SHP77 treated with DMSO at 0.1 percent for 48 hours (cell line): Measurements from ENCODE around the gene KCNQ1.
A peak's percentile ranks its signal among the peaks of the same experiment; 100 is the strongest.

Source experiments
- DNase-seq: peaks from one replicate; lab custom pipeline; 2025; lab: John Stamatoyannopoulos, UW

The KCNQ1 gene

DNA sequence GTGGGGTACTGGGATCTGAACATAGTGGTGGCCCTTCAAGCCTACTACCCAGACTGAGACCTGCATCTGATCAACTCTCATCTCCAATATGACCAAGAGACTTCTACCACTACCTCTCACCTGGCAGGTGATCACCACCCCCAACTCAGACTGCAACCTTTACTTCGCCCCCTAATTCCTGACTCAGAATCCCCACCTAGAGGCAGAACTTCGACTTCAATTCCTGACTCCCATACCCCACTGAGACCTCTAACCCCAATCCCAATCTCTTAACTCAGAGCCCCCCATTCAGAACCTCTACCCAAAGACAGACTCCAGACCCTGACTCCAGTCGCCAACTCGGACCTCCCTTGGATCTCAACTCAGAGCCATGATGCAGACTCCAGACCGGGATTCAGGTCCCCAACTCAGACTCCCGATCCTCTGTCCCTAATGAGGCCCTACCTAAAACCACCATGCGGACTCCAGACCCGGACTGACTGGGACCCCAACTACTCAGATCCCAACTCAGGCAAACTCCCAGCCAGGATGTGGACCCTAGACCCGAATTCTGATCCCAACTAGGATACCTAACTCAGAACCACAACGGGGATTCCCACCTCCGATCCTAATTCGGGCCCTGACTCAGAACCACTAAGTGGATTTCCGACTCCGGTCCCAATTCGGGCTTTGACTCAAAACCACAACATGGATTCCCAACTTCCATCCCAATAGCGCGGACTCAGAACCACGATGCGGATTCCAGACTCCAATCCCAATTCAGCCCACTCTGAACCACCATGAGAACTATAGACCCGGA, 253.8 kb downstream of the KCNQ1 start:
- no peak for DNase-seq

DNA sequence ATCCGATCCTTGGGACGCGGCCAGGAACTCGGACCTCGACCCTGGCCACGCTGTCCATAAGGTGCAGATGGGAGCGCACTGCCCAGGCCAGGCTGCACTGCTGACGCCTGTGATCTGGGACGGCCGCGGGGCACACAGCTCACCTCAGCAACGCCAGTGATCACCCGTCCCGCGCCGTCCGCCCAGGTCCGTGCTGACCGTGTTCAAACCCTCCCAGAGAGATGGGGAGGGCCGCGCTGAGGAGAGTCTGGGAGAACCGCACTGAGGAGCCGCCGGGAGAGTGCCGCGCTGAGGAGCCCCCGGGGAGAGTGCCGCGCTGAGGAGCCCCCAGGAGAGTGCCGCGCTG, 254.3 kb downstream of the KCNQ1 start:
- DNase-seq = no peak

DNA sequence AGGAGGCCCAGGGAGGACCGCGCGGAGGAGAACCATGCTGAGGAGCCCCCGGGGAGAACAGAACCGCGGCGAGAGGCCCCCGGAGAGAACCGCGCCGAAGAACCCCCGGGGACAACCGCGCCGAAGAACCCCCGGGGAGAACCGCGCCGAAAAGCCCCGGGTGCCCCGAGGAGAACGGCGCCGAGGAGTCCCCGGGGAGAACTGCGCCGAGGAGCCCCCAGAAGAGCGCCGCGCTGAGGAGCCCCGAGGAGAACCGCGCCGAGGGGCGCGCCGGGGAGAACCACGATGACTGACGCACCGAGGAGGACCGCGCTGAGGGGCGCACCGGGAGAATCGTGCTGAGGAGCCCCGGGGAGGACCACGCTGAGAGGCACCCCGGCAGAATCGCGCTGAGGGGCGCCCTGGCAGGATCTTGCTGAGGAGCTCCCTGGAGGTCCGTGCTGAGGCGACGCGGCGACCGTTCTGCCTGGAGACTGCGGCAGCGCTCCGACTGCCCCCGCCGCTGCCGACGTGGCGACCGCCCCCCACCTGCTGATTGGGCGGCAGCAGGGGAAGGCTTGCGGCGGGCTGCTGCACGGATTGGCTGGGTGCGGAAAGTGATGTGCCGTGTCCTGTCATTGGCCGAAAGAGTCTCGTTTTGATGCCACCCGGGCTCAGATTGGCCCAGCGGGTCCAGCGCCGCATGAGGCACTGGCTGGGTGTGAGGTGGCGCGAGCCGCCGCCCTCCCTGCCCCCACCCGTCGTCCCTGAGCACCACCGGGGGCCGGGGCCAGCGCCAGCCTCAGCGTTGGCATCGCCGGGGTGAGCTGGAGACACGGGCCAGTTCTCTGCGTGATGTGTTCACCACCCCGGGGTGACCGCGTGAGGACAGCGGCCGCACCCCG, 255.0 kb downstream of the KCNQ1 start, which contains the start of gene KCNQ1OT1:
Gene KCNQ1OT1, minus strand, starts transcription at position 464 of the 884 bp plus-strand sequence.
- DNase-seq = peak; percentile 72

DNA sequence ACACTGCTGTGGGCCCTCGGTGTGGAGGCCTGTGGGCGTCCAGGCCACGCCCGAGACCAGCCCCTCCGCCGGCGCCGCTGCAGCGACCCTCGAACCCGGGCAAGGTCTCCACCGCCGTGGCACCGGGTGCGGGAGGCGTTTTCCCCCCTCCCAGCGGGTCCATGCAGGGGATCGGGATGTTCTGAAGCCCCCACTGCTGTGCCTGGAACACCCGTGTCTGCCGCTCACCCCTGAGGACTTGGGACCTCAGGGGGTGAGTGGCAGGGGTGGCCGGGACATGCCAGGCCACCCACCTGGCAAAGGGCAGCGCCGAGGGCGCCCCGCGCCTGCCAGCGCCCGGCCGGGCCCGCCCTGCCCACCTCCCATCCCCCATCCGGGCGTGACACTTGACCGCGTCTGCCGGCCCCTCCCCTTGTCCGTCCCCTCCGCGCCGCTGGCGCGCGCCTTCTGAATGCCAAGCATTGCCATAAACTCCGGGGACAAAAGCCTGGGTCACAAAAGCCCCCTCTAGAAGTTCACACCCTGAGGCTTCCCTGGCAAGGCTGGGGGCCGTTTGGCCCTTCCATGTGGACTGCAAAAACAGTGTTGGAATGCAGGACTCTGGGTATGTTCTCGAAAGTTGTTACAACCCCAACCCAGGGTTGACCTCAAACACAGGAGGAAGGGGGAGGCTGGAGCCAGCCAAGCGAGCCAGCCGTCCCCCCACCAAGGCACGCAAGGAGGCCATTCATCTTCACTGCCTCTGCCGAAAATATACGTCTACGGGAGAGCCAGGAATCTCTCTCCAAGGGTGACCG, 255.8 kb downstream of the KCNQ1 start:
- DNase-seq = no peak

DNA sequence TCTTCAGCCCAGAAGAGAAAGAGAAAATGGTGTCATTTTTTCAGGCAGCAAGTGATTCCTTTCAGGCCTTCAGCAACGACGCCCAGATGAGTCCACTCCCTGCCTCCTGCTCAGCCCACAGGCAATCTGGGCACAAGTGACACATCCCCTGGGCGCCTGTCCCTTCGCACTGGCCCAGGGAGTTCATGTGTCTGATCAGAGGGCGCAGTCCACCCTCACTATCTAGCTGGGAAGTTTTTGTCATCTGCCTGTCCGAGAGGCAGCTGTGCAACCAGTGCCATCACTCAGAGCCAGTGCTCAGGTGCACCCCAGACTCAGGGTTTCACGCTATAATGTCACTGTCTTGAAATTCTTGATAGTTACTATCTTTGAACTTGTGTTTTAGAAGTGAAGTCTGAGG, 256.4 kb downstream of the KCNQ1 start:
- no peak for DNase-seq

DNA sequence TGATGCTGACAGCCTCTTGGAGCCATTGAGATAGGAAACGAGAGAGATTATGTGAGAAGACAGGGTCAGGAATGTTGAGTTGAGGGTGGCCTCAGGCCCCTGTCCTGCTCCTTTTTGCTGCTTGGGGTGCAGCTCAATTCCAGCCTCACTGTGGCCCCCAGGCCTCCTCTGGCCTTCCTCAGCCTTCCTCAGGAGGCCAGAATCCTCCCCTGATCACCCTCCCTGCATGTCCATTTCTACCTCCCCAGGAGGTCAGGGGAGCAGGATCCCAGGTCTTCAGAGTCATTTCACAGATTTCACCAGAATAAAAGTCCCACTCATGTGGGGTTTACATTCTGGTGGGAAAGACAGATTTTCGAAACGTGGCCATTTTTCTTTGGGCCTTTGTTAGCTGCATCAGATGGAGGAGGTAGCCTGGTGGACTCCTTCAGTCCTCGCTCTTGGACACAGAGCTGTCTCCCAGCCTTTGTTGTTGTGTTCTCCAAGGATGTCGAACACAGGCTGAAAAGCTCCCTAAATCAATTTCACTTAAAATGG, 257.2 kb downstream of the KCNQ1 start:
- no peak for DNase-seq

DNA sequence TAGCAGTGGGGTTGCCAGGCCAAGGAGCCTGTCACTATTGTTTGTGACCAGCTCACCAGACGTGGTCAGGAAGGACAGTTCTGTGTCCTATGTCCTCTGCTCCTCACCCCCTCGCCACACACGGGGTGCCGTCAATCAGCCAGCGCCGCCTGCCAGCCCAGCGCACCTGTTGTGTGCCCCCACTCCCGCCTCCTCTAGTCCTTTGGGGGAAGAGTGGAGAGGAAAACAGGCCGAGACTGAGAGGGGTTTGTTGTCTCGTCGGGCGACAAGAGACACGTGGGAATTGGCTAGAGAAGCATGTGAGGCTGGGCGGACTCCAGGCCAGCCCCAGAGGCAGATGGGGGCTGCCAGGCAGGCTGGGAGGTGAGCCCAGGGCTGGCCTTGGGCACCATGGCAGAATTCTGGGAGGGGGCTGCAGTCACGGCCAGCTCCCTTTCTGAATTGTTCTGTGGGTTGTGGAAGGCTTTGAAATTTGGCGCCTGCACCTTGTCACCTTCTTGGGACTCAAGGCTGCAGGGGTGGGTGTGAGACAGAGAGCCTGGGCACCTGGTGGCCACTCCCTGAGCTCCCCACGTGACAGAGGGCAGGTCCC, 258.1 kb downstream of the KCNQ1 start:
- no peak for DNase-seq

DNA sequence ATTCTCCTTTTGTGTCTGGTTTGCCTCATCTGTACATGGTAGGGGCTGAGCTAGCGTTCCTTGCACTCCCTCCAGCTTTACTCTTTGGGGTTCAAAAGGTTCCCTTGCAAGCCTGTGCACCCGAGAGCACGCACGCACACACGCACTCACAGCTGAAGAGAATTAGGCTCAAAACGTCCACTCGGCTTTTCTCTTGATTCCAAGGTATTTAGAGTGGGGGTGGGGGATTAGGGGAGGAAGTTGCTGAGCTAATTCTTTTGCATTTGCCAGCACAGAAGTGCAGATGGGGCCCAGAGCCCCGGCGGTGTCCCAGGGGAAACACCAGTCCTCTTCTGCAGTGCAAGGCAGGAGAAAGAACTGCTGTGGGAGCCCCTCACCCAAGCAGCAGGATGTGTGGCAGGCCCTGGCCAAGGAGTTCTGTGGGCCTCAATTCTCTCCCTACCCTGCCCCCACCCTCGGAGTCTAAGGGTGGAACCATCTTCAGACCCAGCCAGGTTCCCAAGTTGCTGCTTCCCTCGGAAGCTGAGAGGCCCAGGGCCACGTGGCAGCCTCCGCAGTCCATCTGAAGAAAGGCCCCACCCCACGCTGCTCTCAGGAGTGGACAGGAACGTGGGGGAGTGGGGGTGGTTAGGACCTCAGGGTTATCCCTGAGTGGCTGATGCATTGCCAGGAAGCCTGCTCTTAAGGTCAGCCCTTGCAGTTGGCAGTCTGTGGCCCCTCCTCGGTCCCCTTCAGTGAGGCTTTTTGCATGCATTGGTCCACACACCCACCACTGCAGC, 258.7 kb downstream of the KCNQ1 start:
- no peak for DNase-seq

DNA sequence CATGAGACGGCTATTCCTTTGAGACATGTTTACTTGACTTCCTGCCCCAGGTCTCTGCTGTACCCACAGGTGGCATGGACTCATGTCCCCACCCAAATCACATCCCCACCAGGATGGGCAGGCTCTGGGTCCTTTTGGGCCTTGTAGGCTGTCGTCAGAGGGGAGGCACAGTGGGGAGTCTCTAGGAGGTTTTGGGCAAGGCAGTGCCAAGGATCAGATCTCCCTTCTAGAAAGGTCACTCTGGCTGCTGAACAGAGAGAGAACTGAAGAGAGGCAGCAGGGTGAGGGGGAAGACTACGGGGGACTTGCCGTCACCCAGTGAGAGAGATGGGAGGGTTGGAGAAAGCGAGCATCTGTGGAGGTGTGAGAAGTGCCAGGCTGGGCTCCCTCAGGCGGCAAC, 259.5 kb downstream of the KCNQ1 start:
- DNase-seq = no peak

DNA sequence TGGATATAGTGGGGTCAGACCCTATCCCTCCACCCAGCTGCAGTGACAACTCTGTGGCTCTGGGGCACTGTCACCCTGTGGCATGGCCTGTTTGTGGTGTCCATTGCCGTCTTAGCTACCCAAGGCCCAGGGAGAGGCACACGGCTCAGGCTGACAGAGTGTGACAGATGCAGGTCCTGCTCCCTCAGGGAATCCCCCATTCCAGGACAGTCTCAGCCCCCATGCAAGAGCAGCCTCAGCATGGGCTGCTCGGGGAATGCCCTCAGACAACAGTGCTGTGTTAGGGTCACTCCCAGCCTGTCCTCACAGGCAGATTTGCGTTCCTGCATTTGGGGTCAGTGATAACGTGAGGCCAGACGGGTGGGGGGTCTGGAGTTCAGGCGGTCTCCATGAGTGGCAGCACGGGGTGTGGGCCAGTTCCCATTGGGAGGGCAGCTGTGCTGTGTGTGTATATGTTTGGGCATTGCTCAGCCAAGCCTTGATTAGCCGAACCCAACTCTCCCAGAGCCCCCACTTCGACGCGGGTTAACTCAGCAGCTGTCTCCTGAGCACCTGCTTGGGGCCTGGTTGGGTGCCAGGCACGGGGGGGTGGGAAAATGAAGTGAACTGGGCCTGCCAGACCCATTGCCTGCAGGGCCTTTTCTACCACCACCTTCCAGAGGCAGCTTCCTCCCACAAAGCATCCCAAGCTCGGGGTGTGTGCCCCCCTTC, 260.2 kb downstream of the KCNQ1 start:
- DNase-seq = no peak

DNA sequence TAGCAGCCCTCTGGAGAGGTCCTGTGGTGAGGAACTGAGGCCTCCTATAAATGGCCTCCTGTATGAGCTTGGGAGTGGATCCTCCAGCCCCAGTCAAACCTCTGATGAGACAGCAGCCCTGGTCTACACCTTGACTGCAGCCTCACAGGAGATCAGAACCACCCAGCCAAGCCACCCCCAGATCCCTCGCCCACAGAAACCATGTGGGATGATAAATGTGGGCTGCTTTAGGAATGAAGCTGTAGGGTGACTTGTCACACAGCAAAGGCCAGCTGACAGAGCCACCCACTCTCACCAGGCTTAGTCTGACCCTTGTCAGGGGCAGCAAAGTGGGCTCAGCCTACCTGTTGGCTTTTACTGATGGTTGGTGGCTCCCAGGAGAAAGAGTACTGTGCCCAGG, 261.5 kb downstream of the KCNQ1 start:
- DNase-seq = no peak

DNA sequence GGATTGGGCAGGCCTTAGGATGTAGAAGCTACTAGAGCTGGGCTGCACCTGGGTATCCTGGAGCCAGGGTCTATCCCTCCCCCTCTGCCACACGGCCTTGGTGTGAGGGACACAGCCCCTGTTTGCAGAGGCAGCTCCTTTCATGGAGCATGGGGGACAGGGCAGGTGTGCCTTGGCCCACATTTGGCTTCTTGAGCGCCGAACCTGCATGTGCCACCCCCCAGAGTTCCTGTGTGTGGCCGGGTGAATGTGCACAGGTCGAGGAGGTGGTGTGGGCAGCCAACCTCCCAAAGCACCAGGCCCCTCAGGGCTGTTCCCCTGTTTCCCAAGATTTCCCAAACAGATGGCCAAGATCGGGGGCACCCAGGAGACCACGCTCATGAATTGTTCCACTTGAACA, 262.9 kb downstream of the KCNQ1 start:
- no peak for DNase-seq

DNA sequence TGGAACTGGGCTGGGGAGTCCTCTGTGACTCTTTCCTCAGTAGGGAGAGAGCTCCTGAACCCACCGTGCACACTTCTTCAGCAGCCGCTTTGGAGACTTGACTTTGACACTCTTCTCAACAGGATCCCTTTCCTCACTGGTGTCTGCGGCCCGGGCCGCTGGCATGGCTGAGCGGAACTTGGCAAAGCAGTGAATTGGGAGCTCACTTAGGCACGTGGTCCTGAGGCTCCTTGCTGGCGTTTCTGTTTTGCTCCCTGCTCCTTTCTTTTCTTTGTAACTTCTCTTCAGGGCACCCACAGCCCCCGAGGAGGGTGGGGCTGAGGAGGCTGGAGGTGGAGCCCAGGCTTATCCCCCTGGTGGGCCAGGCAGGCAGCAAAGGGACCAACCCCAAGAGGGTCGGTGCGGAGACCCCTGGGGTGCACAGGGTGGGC, 263.4 kb downstream of the KCNQ1 start:
- no peak for DNase-seq

DNA sequence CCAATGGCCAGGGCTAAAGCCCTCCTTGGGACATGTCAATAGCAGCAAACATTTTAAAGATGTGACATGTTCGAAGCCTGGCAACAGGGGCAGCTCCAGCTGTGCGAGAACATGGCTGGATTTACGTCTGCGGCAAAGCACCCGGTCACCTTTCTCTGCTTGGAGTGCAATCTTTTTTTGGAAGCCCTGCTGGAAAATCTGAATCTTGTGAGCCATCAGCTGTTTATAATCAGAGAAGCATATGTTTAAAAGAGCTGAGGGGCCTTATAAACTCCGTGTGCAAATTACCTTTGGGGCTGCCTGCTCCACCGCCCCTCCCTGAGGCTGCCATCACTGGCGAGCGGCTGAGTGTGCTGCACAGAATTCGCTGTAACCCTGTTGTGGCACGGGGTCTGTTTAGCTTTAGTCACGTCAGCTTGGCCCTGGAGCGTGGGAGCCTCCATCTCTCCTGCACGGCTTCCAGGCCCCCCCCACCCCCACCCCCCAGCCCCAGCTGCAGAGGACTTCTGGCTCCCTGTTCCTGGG, 264.0 kb downstream of the KCNQ1 start:
- DNase-seq = no peak

DNA sequence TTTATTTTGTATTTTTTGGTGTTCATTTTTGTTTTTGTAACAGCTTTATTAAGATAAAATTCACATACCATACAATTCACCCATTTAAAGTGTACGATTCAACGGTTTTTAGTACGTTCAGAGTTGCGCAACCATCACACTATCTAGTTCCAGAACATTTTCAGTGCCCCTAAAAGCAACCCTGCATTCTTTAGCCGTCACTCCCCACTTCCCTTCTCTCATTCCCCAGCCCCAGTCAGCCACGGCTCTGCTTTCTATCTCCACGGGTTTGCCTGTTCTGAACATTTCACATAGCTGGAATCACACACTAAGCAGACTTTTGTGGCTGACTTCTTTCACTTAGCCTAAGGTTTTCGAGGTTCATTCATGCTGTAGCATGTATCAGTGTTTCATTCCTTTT, 264.6 kb downstream of the KCNQ1 start:
- no peak for DNase-seq

DNA sequence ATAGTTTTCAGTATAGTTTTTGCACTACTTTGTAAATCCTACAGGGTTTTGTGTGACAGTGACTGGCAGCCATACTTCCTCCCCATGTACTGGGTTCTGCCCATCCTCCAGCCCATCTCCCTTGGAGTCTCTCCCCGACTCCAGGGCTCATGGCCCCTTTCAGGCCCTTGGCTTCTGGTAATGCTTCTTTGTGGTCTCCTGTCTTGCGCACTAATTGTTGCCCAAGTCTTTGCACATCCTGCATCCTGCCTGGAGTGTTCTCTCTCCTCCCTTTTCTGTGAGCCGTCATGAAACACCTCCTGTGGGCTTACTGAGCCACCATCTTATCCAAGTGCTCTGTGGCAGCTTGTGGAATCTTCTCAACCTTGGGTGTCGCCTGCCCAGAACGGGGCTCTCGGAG, 266.4 kb downstream of the KCNQ1 start:
- no peak for DNase-seq

DNA sequence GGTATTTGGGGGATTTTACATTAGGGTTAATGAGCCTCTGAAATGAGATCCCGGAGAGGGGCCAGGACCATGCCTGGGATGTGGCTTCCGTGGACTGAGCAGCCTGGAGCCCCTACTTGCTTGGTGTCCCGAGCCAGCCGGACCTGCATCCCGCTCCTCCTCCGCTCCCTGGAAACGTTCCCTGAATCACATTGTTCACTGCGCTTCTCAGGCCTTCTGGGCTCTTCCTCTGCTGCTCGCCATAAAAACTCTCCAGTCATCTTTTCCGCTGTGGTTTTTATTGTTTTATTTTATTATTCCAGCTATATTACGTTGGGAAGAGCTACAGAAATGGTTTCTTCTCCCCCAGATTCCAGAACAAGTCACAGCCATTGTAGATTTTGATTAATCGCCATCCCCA, 268.3 kb downstream of the KCNQ1 start:
- no peak for DNase-seq

DNA sequence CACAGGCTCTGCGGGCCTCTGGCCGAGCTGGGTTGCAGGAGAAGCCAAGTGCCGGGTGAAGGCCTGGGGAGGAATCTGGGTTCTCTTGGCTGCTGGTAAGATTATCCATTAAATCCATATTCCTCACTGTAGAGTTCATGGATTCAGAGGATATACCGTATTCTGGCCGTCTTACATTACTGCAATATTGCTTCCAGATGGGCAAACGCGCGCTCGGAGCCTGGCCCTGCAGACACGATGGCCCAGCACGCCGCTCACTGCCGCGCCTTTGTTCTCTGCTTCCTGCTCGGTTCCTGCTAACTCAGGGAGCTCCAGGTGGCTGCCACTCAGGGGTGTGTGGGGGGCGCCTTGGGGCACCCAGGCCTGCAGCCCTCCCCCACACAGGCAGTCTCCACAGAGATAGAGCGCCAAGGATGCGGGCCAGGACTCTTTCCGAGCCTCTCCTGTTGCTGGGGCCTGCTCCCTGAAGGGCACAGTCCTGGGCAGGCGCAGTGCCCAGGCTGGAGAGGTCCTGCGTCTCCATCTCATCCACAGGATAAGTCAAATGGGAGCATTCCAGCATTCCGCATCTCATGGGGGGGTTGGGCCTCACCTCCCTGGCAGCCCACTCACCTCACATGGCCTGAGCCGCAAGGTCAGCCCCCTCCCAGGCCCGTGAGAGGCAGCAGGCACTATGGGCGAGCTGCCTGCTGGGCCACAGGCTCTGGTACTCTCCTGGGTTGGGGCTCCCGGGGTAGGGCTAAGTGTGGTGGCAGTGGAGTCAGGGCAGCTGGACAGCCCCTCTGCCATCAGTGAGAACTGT, 269.1 kb downstream of the KCNQ1 start:
- DNase-seq = no peak

DNA sequence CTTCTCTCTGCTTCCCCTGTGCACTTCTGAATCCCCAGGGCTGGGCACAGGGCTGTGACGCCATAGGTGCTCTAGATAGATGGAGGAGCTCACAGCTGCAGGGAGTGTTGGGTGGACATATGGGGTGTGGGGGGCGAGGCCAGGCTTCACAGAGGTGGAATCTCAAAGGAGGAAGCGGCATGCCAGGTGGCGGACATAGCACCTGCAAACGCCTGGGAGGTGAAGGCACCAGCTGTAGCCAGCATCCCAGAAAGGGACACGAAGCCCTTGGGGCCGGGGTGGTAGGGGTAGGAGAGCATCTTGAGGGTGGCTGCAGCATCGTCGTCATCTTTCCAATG, 269.6 kb downstream of the KCNQ1 start:
- DNase-seq = no peak
